ENCODE data around the gene WDR17.

WDR17 gene

DNA sequence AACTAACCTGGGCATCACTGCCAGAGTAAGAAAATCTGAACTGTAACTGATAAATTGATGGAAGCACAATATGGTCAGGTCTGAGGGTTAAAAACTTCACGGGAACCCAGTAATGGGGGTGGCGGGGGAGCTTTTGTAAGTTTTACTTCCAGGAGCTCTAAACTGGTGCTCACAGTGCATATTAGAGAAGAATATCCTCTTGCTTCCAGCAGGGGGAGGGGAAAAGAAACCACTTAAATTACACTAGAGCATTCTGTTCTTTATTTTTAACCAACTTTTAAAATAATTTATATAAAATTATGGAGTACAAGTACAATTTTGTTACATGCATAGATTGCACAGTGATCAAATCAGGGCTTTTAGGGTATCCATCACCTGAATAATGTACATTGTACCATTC, 33.7 kb downstream of the WDR17 start:
- no peak for DNase-seq

DNA sequence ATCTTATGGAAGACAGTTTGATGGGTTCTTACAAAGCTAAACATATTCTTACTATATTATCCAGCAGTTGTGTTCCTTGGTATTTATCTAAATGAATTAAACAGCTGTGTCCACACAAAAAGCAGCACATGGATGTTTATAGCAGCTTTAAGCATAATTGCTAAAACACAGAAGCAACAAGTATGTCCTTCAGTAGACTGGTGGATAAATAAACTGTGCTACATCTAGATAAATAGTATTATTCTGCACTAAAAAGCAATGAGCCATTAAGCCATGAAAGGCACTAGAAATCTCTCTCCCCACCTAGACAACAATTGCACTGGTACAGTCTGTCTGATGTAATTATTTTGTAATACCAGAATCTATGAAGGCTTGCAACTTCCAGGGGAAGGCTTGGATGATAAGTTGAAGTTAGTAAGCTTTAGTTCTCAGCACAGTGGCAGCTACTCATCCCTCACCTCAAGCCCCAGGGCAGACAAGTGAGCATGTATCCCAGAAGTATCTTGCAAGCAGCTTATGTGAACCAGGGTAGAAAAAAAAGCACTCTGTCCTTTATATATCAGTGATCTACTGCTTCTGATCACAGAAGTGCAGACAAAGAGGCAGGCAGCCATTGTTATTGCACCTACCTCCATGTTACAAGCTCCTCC, 36.9 kb downstream of the WDR17 start:
- DNase-seq, result no peak

DNA sequence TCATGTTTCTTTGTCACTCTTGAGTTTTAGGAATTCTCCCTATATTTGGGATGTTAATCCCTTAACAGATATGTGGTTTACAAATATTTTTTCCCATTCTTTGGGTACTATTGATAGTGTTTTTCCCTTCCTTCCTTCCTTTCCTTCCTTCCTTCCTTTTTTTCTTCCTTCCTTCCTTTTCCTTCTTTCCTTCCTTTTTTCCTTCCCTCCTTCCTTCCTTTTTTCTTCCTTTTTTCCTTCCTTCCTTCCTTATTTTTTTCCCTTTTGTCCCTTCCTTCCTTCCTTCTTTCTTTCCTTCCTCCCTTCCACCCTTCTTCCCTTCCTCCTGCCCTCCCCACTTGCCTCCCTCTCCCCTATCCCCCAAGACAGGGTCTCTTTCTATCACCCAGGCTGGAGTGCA, 42.1 kb downstream of the WDR17 start:
- no peak for DNase-seq

DNA sequence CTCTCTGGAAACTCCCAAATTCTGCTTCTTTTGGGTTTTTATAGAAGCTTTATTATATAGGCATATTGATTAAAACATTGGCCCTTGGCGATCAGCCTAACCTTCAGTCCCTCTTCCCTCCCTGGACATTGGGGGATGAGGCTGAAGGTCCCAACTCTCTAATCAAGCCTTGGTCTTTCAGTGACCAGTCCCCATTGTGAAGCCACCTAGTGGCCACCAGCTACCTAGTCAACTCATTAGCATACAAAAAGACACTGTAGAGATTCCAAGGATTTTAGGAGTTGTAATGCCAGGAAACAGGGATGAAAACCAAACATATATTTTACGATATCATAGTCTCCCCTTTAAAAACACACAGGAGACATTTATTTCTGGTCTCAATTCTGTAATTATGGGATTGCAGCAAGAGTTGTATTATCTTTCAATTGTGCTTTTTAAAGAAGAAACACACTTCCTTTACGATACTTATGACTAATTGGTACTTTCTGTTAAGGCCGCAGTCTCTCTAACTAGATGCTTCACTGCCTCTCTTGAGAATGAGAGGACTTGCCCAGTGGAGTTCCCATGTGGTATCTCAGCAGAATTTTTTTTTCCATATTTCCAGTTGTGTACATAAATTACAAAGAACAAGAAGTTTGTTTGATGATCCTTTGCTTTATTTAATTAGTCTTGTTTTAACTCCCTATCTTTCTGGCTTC, 58.2 kb downstream of the WDR17 start:
- DNase-seq, result no peak

DNA sequence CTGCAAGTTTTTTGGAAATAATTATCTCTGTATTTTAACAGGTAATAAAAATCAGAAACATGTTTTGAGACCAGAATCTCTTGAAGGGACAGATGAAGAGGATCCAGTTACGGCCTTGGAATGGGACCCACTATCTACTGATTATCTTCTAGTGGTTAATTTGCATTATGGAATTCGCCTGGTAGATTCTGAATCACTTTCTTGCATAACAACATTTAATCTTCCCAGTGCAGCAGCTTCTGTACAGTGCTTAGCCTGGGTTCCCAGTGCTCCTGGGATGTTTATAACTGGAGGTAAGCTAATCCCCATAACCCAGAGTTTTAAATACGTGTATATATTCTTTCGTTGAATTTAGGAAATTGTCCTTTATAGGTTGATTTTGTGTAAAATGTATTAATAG, 59.4 kb downstream of the WDR17 start:
- DNase-seq, result no peak

DNA sequence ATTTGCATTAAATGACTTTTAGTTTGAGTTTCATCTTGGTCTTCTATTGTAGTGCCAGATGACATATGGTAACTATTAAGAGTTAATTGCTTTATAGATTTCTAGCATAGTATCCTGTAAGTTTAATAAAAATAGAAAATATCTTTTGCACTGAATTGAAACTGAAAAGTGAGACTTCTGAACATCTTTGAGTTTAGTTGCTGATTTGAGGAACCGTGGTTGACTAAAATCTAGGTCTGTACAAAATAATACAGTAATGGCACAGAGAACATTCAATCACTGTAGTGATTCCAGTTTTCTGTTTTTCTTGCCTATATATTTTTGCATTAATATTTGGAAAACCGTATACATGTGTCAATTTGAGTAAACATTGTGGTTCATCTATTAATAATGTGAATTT, 69.0 kb downstream of the WDR17 start:
- no peak for DNase-seq

DNA sequence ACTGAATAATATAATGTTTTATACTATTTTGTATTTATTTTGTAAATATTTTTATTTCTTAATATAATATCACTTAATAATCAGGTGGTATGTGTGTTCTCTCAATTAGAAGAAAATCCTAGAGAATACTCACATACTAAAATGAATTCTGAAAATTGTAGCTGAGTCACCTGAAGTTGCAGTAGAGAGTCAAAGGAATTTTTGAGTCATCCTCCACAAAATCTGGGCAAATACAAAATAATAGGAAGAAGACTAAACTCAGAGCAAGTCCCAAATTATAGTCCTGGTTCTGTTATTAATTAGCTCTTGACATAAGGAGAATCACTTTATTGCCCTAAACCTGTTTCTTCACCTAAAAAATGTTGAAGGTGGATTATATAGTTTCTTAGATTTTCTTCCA, 72.0 kb downstream of the WDR17 start:
- no peak for DNase-seq

DNA sequence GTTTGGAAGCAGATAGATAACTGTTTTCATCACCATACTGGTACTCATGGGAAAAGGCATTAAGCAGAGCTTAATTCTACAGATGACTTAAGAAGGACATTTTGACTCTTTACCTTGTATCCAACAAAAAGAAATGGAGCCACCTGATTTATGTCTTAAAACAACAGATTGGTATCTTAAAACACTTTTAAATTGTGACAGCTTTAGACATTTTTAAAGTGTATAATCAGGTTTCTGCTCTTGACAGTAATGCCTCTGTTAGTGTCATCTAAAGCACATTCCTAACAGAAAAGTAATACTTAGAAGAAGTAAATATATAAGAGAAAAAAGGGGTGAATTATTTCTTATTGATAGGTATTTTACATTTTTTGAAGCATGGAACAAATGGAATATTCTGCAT, 73.9 kb downstream of the WDR17 start:
- no peak for DNase-seq

DNA sequence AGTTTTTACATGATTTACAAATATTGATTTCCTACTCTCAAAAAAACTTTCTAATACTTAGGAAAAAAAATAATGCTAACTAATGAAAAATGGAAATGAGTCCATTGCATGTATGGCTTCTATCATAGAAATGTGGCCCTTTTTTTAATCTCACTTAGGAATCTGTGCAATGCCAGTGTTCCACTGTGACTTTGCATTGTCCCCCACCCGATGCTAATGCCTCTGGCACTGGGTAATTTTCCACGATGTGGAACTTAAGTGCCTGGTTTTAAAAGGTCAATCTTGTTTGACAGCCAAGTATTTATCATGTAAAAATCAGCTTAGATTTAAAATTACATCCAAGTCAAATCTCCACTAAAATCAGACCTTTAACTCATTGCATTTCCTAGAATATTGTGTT, 76.6 kb downstream of the WDR17 start:
- no peak for DNase-seq

DNA sequence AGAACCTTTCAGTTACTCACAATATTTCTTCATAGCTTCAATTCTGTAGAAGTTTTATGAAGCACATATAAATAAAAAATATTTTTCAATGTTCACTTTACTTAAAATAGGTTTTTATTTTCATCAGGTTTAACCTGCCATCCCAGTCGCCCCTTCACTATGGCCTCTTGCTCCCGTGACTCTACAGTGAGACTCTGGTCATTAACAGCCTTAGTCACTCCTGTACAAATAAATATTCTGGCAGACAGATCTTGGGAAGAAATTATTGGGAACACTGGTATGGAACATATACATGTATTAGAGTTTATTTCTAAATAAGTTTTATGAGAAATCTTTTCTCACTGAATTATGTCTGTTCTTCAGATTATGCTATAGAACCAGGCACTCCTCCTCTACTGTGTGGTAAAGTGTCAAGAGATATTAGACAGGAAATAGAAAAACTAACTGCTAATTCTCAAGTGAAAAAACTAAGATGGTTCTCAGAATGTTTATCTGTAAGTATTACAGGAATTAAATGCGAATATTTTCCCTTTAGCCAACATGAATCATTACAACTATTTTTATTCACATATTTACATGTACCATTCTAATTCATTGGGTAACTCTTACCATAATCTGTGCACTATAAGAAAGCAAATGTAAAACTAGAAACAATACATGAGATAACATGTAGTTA, 84.2 kb downstream of the WDR17 start:
- DNase-seq, result no peak

DNA sequence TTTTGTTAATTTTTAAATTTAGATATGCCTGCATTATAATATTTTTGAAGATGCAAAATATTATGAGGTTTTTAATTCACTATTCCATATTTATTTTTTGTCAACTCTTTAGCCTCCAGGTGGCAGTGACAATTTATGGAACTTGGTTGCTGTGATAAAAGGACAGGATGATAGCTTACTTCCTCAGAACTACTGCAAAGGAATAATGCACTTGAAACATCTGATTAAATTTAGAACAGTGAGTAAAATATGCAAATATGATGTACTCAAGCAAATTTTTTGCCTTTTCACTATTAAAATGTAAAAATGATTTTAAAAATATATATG, 84.7 kb downstream of the WDR17 start:
- peak in 1 of 2 donors; percentile 9 for DNase-seq

DNA sequence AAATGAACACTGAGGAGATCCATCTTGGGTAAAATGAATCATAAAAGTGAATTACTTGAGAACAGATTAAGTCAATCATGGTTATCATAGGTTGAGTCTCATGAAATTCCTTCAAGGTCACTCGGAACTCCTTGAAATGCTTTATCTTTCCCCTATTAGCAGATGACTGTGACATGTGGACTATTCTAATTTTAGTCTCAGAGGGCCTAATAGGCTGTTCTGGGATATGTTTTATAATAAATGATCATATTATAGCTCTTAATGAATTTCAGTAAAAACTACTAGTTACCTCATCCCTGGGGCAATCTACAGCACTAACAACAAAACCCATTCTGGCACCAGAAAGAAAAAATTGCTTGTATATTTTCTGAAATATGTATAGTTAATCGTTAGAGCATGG, 85.1 kb downstream of the WDR17 start:
- no peak for DNase-seq

DNA sequence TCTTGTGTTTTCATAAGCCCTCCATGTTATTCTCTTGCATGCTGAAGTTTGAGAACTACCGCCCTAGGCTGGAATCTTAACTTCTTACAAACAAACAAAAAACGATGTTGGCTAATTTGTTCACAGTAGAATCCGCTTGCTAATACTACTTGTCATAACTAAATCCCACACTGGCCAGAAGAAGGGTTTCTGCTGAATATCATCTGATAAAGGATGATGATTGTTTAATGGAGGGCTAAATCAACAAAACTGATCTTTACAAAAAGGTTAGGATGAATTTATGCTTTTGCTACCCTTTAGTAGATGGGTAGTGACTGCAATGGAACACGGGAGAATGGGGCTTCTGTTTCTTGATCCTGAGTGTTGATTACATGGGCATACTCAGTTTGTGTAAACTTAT, 87.5 kb downstream of the WDR17 start:
- no peak for DNase-seq

DNA sequence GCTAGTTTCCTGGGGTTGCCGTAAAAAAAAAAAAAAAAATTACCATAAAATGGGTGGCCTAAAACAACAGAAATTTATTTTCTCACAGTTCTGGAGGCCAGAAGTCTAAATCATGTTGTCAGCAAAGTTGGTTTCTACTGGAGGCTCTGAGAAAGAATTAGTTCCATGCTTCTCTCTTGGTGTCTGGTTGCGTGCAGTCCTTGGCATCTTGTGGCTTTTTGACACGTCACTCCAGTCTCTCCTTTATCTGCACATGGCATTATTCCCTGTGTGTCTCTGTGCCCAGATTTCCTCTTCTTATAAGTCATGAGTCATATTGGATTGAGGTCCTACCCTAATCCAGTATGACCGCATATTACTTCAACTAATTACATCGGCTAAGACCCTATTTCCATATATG, 91.0 kb downstream of the WDR17 start:
- no peak for DNase-seq

DNA sequence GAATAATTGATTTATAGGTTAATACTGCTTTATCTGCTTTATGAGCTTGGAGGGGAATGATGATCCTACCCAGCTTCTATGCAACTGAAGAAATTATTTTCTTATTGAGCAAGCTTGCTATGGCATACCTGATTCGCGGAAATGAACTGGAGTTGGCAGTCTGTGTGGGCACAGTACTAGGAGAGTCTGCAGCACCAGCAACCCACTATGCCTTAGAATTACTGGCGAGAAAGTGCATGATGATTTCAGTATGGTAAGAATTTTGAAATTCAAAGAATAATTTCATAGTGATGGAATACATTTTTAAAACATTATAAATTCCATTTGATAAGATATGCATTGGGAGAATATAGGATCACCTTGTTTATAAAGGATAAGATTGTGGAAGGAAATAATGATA, 97.4 kb downstream of the WDR17 start:
- DNase-seq, result no peak

DNA sequence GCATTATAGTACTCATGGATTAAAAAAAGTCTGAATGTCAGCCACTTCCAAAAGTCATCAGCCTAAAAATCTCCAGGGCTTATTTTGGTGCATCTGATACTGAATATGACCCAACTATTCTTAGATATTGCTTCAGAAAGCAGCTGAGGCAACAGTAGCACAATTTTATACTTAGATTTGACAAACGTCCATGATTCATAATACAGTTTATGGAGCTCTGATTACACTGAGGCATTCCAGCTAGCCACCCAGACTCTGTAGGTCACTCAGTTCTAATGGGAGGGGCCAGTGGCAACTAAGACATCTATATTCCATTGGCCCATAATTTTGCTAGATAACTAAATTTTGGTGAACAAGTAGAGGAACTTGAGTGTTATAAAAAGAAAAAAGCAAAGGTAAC, 119.4 kb downstream of the WDR17 start:
- no peak for DNase-seq

DNA sequence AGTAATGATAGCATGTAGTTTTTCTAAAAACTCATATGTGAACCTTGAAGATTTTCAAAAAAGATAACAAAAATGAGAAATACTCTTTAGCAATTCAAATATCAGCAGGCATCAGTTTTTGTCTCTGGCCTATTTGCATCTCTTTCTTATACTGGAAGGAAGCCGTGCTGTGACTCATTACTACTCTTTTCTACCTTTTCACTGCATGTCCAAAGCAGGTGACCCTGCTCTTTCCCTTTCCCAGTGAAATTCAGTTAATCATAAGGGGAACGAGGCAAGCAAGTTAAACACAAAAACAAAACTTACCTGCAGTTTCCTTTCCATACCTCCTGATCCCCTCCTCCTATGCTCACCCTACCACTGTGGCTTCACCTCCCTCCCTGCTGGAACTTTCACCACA, 120.4 kb downstream of the WDR17 start:
- no peak for DNase-seq

DNA sequence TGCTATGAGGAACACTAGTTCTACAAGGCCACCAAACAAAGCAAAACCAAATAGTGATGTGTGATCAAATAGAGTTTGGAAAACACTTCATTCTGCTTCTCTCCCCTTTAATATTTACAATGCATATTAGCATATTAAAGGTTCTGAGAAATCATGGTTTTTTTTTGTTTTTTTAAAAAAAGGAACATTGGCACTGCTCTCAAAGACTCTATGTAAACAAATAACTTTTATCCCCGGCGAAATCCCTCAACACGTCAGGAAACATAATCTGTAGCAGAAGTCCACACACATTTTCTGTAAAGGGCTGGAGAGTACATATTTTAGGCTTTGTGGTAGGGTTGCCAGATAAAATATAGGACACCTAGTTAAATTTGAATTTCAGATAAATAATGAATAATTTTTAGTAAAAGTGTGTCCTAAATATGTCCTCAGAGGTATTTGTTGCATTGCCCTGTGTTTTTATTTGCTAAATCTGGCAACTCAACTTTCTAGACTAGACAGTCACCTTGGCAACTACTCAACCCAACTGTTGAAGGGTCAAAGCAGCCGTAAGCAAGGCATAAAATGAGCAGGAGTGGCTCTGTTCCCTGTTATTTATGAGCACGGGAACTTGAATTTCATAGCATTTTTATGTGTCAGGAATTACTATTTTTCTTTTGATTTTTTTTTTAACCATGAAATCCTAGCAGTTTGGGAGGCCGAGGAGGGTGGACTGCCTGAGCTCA, 121.2 kb downstream of the WDR17 start:
- DNase-seq, result no peak

DNA sequence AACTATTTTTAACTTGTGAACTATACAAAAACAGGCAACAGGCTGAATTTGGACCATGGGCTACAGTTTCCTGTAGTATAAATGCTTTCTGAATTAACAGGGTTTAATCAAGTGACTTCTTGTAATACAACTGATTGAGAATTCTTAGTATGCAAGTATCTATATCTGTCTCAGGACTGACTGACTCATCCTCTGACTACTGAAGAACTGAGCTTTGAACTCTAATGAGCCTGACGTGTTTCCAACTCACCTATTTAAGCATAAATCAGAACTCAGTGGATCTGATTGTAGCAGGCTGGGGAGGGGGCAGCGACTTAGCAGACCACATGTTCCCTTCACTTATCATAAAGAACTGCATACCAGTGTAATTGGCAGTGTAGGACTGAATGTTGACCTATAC, 122.0 kb downstream of the WDR17 start:
- no peak for DNase-seq

DNA sequence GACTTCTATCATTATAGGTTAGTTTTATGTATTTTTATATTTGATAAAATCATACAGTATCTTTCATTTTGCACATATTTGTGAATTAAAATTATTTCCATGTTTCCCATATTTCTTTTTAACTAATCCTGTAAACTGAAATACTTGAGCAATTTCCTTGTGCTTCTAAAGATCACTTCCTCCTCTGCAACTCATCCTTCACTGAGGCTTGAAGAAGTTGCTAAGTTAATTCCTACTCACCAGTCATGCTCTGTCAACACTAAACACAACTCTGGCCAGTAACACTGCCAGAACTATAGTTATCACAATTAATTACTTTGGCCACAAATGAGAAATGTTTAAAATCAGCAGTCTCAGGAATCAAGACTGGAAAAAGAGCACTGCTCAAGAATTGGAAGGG, 123.0 kb downstream of the WDR17 start:
- no peak for DNase-seq

DNA sequence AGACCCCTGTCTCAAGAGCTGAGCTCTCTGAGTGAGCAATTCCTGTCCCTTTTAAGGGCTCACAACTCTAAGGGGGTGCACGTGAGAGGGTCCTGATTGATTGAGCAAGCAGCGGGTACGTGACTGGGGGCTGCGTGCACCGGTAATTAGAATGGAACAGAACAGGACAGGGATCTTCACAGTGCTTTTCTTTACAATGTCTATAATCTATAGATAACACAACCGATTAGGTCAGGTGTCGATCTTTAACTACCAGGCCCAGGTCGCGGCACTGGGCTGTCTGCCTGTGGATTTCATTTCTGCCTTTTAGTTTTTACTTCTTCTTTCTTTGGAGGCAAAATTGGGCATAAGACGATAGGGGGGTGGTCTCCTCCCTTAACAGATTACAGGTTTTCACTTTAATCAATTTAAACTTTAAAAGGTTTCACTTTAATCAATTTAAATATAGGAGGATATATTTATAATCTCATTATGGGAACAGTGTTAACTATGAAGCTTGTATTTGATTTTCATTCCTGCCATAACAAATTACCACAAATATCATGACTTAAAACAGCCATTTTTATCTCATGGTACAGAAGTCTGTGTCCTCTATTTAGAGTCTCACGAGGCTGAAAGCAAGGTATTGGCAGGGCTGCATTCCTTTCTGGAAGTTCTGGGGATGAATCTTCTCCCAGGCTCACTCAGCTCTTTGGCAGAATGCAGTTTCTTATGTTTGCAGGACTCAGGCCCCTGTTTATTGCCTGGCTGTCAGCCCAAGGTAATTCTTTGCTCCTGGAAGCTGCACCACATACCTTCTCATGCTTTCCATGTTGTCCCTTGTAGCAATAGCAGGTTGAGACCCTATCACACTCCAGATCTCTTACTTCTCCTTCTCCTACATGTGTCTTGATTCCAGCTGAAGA, 124.5 kb downstream of the WDR17 start:
- DNase-seq, result no peak

DNA sequence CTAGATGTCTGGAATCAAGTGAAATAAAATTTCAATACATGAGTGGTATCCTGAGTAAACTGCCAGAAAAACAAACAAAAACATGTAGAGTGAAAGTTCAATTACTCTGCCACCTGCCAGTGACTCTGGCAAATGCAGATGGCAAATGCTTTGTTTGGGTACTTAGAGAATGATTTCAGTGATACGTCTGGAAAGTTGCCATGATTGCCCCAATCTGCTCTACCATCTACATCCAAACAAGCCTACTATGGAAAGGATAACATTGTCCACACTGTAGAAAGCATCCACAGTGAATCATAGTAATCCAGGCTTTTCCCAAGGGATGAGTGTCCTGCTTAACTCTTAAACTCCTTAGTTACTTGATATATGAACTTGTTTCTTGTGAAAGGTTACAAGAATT, 126.3 kb downstream of the WDR17 start:
- no peak for DNase-seq

DNA sequence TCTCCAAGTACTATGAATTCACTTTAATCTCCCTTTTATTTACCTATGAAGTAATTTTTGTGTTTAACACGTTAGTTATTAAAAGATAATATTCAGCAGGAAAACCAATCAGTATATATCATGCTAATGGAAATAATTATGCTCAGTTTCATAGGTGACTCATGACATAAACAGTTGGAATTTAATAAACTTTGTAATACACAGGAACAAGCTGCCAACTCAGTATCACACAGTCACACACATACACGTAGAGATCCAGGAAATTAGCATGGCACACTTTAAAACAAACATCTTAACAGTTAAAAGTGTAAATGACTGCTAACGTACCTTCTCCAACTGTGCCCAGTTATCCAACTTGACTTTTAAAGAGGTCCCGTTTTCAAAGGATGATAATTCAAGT, 127.5 kb downstream of the WDR17 start:
- DNase-seq, result no peak

Data from CD4-positive, alpha-beta T cell treated with Interferon alpha-2 for 1 hour (primary cell).